ENCODE results near the gene CEP290. TPM values are rescaled to one million over a fixed set of nuclear protein-coding genes. Genes with fewer than 3 reads are reported as not detected.

Gene CEP290
- total and polyA plus RNA-seq, 7 donors, result 2.3 to 17.5 (median 14.1) TPM

DNA sequence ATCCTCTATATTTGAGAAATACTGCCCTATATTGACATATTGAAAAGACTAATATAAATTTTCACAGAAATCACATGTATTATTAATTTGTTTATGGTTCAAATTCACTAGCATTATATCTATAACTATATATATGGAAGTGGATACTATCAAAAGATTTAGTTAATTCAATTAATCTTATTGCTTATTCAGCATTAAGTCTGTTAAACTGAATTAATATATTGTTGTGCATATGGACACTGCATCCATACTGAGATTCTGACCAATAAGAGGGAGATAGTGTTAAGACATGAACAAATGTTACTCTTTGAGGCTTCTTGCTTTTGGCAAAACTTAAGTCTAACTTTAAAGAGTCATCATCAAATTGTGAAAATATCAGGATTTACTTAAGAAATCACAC, 60.6 kb downstream of the CEP290 start:
- TF ChIP-seq EP300 (IDR thresholded peaks at IDR 0.05) (no peak), POLR2A (IDR thresholded peaks at IDR 0.05) (no peak), POLR2AphosphoS5 (IDR thresholded peaks at IDR 0.05) (no peak)
- TF ChIP-seq, protein P1, sequence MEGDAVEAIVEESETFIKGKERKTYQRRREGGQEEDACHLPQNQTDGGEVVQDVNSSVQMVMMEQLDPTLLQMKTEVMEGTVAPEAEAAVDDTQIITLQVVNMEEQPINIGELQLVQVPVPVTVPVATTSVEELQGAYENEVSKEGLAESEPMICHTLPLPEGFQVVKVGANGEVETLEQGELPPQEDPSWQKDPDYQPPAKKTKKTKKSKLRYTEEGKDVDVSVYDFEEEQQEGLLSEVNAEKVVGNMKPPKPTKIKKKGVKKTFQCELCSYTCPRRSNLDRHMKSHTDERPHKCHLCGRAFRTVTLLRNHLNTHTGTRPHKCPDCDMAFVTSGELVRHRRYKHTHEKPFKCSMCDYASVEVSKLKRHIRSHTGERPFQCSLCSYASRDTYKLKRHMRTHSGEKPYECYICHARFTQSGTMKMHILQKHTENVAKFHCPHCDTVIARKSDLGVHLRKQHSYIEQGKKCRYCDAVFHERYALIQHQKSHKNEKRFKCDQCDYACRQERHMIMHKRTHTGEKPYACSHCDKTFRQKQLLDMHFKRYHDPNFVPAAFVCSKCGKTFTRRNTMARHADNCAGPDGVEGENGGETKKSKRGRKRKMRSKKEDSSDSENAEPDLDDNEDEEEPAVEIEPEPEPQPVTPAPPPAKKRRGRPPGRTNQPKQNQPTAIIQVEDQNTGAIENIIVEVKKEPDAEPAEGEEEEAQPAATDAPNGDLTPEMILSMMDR (IDR thresholded peaks at IDR 0.05), result no peak
- Histone ChIP-seq H3K27ac (no peak overlapping the region), H3K27me3 (no peaks in the 10 kb centered on the region), H3K4me1 (no peaks in the 10 kb centered on the region), H3K9me3 (no peaks in the 10 kb centered on the region), H3K36me3 (peaks cover 0 to 80% (median 15%) of the 10 kb centered on the region in 4 donors), H3K4me3 (no peak overlapping the region)
- DNase-seq, result no peak
- intact Hi-C loops (cut with DNase I), result no loop called here

GRCh38 chr12:88067301-88067700, 74.6 kb downstream of the CEP290 start:
- H3K4me3 ChIP-seq, result no peak overlapping the region
- TF ChIP-seq POLR2A (IDR thresholded peaks at IDR 0.05) (no peak), POLR2AphosphoS5 (IDR thresholded peaks at IDR 0.05) (no peak), EP300 (IDR thresholded peaks at IDR 0.05) (no peak)
- TF ChIP-seq, protein P1 (IDR thresholded peaks at IDR 0.05), result no peak
- no peak for DNase-seq
- no peaks in the 10 kb centered on the region for H3K27me3 ChIP-seq
- no peaks in the 10 kb centered on the region for H3K9me3 ChIP-seq
- intact Hi-C loops (cut with DNase I), result no loop called here
- H3K36me3 ChIP-seq, result peaks cover 0 to 47% (median 2%) of the 10 kb centered on the region in 4 donors
- WGBS, 2 donors, result 97 to 98% methylated on average over 9 of the region's 9 CpGs
- H3K27ac ChIP-seq, result no peak overlapping the region
- H3K4me1 ChIP-seq, result no peaks in the 10 kb centered on the region

DNA sequence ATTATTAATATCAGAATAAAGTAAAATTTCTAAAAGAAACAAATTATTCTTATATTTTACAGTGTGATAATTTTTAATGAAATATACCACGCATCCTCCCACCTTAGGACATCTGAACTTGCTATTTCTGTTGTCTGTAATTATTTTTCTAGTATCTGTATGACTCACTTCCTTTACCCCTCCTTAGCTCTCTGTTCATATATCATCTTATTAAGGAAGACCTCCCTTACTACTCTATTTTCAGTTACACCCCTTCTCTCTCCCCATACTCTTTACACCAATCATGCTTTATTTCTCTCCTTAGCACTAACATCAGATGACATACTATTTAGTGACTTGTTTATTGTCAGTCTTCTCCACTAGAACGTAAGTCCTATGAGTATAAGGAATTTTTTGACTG, 78.5 kb downstream of the CEP290 start:
- peaks cover 0 to 56% (median 1%) of the 10 kb centered on the region in 4 donors for H3K36me3 ChIP-seq
- intact Hi-C loops (cut with DNase I), result no loop called here
- no peaks in the 10 kb centered on the region for H3K27me3 ChIP-seq
- no peak overlapping the region for H3K27ac ChIP-seq
- H3K9me3 ChIP-seq, result no peaks in the 10 kb centered on the region
- no peak overlapping the region for H3K4me3 ChIP-seq
- WGBS, 2 donors, result 80 to 88% methylated on average over 2 of the region's 2 CpGs
- TF ChIP-seq POLR2AphosphoS5 (IDR thresholded peaks at IDR 0.05), result no peak
- TF ChIP-seq, protein P1 (IDR thresholded peaks at IDR 0.05), result no peak
- no peak for TF ChIP-seq EP300 (IDR thresholded peaks at IDR 0.05)
- TF ChIP-seq POLR2A (IDR thresholded peaks at IDR 0.05), result no peak
- H3K4me1 ChIP-seq, result no peaks in the 10 kb centered on the region
- DNase-seq, result no peak

GRCh38 chr12:88062474-88062873, 79.4 kb downstream of the CEP290 start:
- intact Hi-C loops (cut with DNase I), result no loop called here
- Histone ChIP-seq H3K27ac (no peak overlapping the region), H3K27me3 (no peaks in the 10 kb centered on the region), H3K9me3 (no peaks in the 10 kb centered on the region), H3K4me3 (no peak overlapping the region), H3K36me3 (peaks cover 0 to 62% (median 1%) of the 10 kb centered on the region in 4 donors), H3K4me1 (no peaks in the 10 kb centered on the region)
- no peak for DNase-seq
- TF ChIP-seq POLR2AphosphoS5 (IDR thresholded peaks at IDR 0.05) (no peak), EP300 (IDR thresholded peaks at IDR 0.05) (no peak), POLR2A (IDR thresholded peaks at IDR 0.05) (no peak)
- TF ChIP-seq, protein P1 (IDR thresholded peaks at IDR 0.05), result no peak
- WGBS, 2 donors, result 61 to 91% methylated on average over 1 of the region's 1 CpG

DNA sequence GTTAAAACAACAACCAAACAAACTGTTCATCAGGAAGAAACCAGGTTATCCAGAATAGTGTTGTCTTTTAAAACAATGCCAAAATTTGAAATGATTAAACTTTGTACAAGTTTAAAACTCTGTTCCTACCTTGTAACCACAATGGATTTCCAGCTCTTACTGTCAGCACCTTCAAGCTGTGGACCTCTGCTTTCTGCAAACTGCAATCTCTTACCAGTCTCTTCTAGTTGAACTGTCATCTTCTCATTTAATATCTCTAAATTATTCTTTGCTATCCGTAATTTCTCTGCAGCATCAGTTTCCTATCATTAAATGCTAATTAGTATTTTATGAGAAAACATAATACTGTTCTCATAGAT, 83.2 kb downstream of the CEP290 start:
- Histone ChIP-seq H3K9me3 (no peaks in the 10 kb centered on the region), H3K4me1 (peaks cover 0 to 11% (median 5%) of the 10 kb centered on the region in 4 donors), H3K27ac (peak overlapping the region in 1 of 4 donors; percentile 32), H3K4me3 (no peak overlapping the region), H3K36me3 (peaks cover 0 to 56% (median 5%) of the 10 kb centered on the region in 4 donors), H3K27me3 (no peaks in the 10 kb centered on the region)
- intact Hi-C loops (cut with DNase I), result no loop called here
- 93 to 94% methylated on average over 1 of the region's 1 CpG for WGBS, 2 donors
- no peak for DNase-seq
- TF ChIP-seq POLR2A (IDR thresholded peaks at IDR 0.05) (no peak), EP300 (IDR thresholded peaks at IDR 0.05) (no peak), POLR2AphosphoS5 (IDR thresholded peaks at IDR 0.05) (no peak)
- TF ChIP-seq, protein P1 (IDR thresholded peaks at IDR 0.05), result no peak
